Suprapubic skin (tissue), 4 donors: ENCODE measurements around the gene S100G.

Experiments
- CTCF ChIP-seq, 2 donors: fragments of 200-600 bp in 1 of 2; fragments of 450-650 bp in 1 of 2; sonication (generic) in 1 of 2; IDR thresholded peaks; one replicate each; pipeline ENCODE4 v1.5.1; 2016 to 2019; ENCODE audit warnings: antibody characterized with exemption in 2 of 2, mild to moderate bottlenecking in 1 of 2, moderate library complexity in 1 of 2
- EP300 ChIP-seq: sonication (generic); formaldehyde crosslinking; IDR thresholded peaks from one replicate; pipeline ENCODE4 v1.6.1; 2017; ENCODE audit warnings: antibody characterized with exemption
- POLR2A ChIP-seq, 2 donors: fragments of 450-650 bp; IDR thresholded peaks; one replicate each; pipeline ENCODE4 v1.6.1; 2017; ENCODE audit warnings: antibody characterized with exemption in 2 of 2, mild to moderate bottlenecking in 2 of 2, moderate library complexity in 2 of 2
- POLR2AphosphoS5 ChIP-seq, 3 donors: sonication (generic); formaldehyde crosslinking; IDR thresholded peaks; one replicate each; pipeline ENCODE4 v1.6.1; 2017; ENCODE audit warnings: antibody characterized with exemption in 3 of 3

- TF ChIP-seq POLR2A (IDR thresholded peaks at IDR 0.05) (no peak), CTCF (IDR thresholded peaks at IDR 0.05) (no peak), EP300 (no peak), POLR2AphosphoS5 (IDR thresholded peaks at IDR 0.05) (no peak)
These were observed 20.0 kb upstream of the S100G start for GRCh38 chrX:16629909-16630308.
